ENCODE results near the gene BOD1L1.

BOD1L1 gene

DNA sequence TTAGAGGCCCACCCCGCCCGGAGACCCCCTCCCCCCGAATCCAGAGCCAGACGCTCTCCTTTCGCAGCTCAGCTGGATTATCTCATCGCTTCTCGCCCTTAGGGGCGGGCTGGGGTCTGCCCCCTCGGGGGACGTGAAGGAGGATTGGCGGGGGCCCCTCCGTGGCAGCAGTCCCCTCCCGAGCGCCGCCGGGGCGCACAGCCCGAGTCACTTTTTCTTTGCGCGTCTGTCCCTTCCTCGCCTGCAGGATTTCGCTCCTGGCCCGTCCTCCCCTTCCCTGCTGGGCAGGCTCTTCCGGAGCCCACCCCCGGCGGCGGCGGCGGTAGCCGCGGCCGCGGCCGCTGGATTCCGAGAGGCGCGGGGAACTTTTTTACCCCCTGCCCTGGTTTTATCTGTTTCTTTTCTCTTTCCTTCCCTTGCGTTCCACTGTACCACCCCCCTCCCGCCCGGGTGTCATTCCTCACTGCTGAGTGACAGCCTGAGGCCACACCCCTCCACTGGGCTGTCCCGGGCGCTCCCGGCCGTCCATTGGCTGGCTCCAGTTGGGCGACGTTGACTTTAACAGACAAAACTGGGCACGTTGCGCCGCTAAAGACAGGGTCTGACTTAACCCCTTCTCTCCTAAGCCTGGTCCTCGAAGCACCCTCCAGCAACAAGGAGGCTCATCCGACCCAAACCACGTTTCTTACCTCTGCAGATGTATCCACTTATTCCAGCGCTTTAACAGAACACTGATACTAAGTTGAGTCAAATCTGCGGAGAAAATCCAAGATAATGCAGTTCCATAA lies 82.7 kb downstream of the BOD1L1 start:
- peak overlapping the region; percentile 75 for H3K27ac Mint-ChIP-seq
- peaks cover 7% of the 10 kb centered on the region for H3K36me3 Mint-ChIP-seq (ENCODE audit: low read depth)
- intact Hi-C loops (cut with micrococcal nuclease): loop anchor here (2.0 kb wide), 1 partner anchor 60 kb away; the partner anchor contains the start of gene RAB28
- H3K4me1 Mint-ChIP-seq (ENCODE audit: low read depth): peaks cover 74% of the 10 kb centered on the region
- H3K27me3 Mint-ChIP-seq: peaks cover 93% of the 10 kb centered on the region
- peak overlapping the region; percentile 96 for H3K4me3 Mint-ChIP-seq
- H3K9me3 Mint-ChIP-seq: no peaks in the 10 kb centered on the region

GRCh38 chr4:13543839-13544605 lies 83.5 kb downstream of the BOD1L1 start, which contains the start of gene NKX3-2:
Gene NKX3-2 (minus strand): TSS chr4:13544508. CDS start chr4:13544414, 94 bp downstream.
- H3K27me3 Mint-ChIP-seq: peaks cover 92% of the 10 kb centered on the region
- peak within 1 kb of the TSS; percentile 75 for H3K27ac Mint-ChIP-seq
- intact Hi-C loops (cut with micrococcal nuclease): loop anchor here (2.0 kb wide), 1 partner anchor 59 kb away; the partner anchor contains the start of gene RAB28
- peak within 1 kb of the TSS; percentile 96 for H3K4me3 Mint-ChIP-seq
- H3K36me3 Mint-ChIP-seq (ENCODE audit: low read depth): peaks cover 7% of the 10 kb centered on the region
- H3K4me1 Mint-ChIP-seq (ENCODE audit: low read depth): peaks cover 73% of the 10 kb centered on the region
- no peaks in the 10 kb centered on the region for H3K9me3 Mint-ChIP-seq

- intact Hi-C loops (cut with micrococcal nuclease): no loop called here
- H3K9me3 Mint-ChIP-seq: no peaks in the 10 kb centered on the region
- peak overlapping the region; percentile 96 for H3K4me3 Mint-ChIP-seq
- H3K36me3 Mint-ChIP-seq (ENCODE audit: low read depth): peaks cover 7% of the 10 kb centered on the region
- H3K27me3 Mint-ChIP-seq: peaks cover 93% of the 10 kb centered on the region
- peaks cover 76% of the 10 kb centered on the region for H3K4me1 Mint-ChIP-seq (ENCODE audit: low read depth)
- H3K27ac Mint-ChIP-seq: no peak overlapping the region
These were observed 84.3 kb downstream of the BOD1L1 start for GRCh38 chr4:13543032-13543838.

- Mint-ChIP-seq H3K4me3 (no peak overlapping the region), H3K9me3 (no peaks in the 10 kb centered on the region), H3K4me1 (ENCODE audit: low read depth) (peaks cover 75% of the 10 kb centered on the region), H3K27ac (no peak overlapping the region), H3K27me3 (peaks cover 94% of the 10 kb centered on the region), H3K36me3 (ENCODE audit: low read depth) (peaks cover 7% of the 10 kb centered on the region)
- intact Hi-C loops (cut with micrococcal nuclease): no loop called here
These were observed 84.9 kb downstream of the BOD1L1 start for GRCh38 chr4:13542577-13543031.

DNA sequence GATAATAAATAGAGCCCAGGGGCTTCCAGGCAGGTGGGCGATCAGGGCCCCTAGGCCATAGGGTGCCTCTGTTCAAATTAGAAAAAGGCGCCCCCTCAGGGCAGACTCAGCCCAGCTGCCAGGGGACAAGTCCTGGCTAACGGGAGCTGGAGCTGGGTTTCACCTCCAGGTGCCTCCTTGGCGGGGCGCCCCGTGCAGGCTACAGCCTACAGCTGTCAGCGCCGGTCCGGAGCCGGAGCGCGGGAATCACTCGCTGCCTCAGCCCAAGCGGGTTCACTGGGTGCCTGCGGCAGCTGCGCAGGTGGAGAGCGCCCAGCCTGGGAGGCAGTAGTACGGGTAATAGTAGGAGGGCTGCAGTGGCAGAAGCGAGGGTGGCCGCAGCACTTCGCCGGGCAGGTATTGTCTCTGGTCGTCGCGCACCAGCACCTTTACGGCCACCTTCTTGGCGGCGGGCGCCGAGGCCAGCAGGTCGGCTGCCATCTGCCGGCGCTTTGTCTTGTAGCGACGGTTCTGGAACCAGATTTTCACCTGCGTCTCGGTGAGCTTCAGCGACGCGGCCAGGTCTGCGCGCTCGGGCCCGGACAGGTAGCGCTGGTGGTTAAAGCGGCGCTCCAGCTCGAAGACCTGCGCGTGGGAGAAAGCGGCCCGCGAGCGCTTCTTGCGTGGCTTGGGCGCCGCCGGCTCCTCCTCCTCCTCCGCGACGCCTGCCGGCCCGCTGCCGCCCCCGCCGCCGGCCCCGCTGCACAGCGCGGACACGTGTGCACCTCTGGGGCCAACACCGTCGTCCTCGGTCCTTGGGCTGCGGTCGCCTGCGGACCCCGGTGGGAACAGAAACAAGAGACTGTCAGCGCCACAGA lies 85.6 kb downstream of the BOD1L1 start:
- no peaks in the 10 kb centered on the region for H3K9me3 Mint-ChIP-seq
- no peak overlapping the region for H3K27ac Mint-ChIP-seq
- H3K27me3 Mint-ChIP-seq: peaks cover 95% of the 10 kb centered on the region
- H3K36me3 Mint-ChIP-seq (ENCODE audit: low read depth): peaks cover 7% of the 10 kb centered on the region
- intact Hi-C loops (cut with micrococcal nuclease): no loop called here
- peak overlapping the region; percentile 53 for H3K4me3 Mint-ChIP-seq
- peaks cover 69% of the 10 kb centered on the region for H3K4me1 Mint-ChIP-seq (ENCODE audit: low read depth)

DNA sequence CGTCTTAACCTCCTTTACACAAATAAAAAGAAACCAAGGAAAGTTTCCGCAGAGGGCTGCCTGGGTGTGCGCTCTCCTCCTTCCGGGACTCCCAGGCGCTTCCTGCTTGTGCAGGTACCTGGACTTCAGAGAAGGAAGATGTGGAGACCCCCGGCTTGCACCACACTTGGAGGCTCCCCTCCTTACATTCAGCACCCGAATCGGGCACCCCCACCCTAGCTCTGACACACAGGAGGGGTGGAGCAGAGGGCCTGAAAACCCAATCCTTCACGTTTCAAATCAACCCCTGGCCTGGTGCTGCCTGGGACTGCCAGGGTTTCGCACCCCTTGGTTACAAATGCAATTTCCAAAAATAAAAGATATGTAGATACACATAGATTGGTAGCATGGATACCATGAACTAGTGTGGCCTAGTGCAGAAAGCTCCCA lies 86.3 kb downstream of the BOD1L1 start:
- Mint-ChIP-seq H3K27ac (no peak overlapping the region), H3K27me3 (peaks cover 95% of the 10 kb centered on the region), H3K4me3 (no peak overlapping the region), H3K4me1 (ENCODE audit: low read depth) (peaks cover 61% of the 10 kb centered on the region), H3K9me3 (no peaks in the 10 kb centered on the region), H3K36me3 (ENCODE audit: low read depth) (peaks cover 7% of the 10 kb centered on the region)
- intact Hi-C loops (cut with micrococcal nuclease): no loop called here

GRCh38 chr4:13540446-13541175 lies 86.9 kb downstream of the BOD1L1 start:
- no peak overlapping the region for H3K27ac Mint-ChIP-seq
- intact Hi-C loops (cut with micrococcal nuclease): no loop called here

GRCh38 chr4:13539619-13540445 lies 87.7 kb downstream of the BOD1L1 start:
- Mint-ChIP-seq H3K9me3 (no peaks in the 10 kb centered on the region), H3K27me3 (peaks cover 98% of the 10 kb centered on the region), H3K4me3 (no peak overlapping the region), H3K4me1 (ENCODE audit: low read depth) (peaks cover 60% of the 10 kb centered on the region), H3K27ac (no peak overlapping the region), H3K36me3 (ENCODE audit: low read depth) (peaks cover 3% of the 10 kb centered on the region)
- intact Hi-C loops (cut with micrococcal nuclease): no loop called here

More at GRCh38 chr4:13540446-13541175, 86.9 kb downstream of the BOD1L1 start:
- Mint-ChIP-seq H3K36me3 (ENCODE audit: low read depth) (peaks cover 7% of the 10 kb centered on the region), H3K27me3 (peaks cover 98% of the 10 kb centered on the region), H3K9me3 (no peaks in the 10 kb centered on the region), H3K4me3 (no peak overlapping the region), H3K4me1 (ENCODE audit: low read depth) (peaks cover 65% of the 10 kb centered on the region)

GRCh38 chr4:13539047-13539618 lies 88.4 kb downstream of the BOD1L1 start:
- Mint-ChIP-seq H3K9me3 (no peaks in the 10 kb centered on the region), H3K27ac (no peak overlapping the region), H3K36me3 (ENCODE audit: low read depth) (no peaks in the 10 kb centered on the region), H3K4me3 (no peak overlapping the region), H3K27me3 (peaks cover 99% of the 10 kb centered on the region), H3K4me1 (ENCODE audit: low read depth) (peaks cover 60% of the 10 kb centered on the region)
- intact Hi-C loops (cut with micrococcal nuclease): no loop called here

DNA sequence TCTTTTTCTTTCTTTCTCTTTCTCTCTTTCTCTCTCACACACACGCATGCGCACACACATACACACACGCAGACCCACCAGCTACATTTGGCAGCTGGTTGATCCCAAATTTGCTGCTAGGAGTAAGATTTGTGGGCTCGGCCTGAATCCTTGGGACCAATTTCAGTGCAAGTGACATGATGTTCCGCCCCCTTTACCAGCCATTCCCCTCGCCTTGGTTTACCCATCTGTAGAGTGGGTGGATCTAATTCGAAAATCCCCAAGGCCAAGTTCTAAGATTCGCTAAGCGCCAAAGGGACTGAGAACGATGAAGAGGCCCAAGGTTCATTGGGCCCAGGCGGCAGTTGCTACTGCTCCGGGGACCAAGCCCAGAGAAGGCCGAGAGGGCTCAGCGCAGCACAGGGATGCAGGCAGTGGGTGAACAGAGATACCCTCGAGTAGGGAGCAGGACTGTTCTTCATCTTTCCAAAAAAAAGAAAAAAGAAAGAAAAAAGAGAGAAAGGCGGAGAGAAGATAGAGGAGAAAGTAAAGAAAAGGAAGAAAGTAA lies 89.0 kb downstream of the BOD1L1 start:
- Mint-ChIP-seq H3K4me1 (ENCODE audit: low read depth) (peaks cover 57% of the 10 kb centered on the region), H3K9me3 (no peaks in the 10 kb centered on the region), H3K27me3 (peaks cover 99% of the 10 kb centered on the region), H3K27ac (no peak overlapping the region), H3K36me3 (ENCODE audit: low read depth) (no peaks in the 10 kb centered on the region), H3K4me3 (no peak overlapping the region)
- intact Hi-C loops (cut with micrococcal nuclease): no loop called here

- Mint-ChIP-seq H3K27me3 (peaks cover 99% of the 10 kb centered on the region), H3K4me3 (no peak overlapping the region), H3K27ac (no peak overlapping the region), H3K9me3 (no peaks in the 10 kb centered on the region), H3K4me1 (ENCODE audit: low read depth) (peaks cover 52% of the 10 kb centered on the region), H3K36me3 (ENCODE audit: low read depth) (no peaks in the 10 kb centered on the region)
- intact Hi-C loops (cut with micrococcal nuclease): no loop called here
These were observed 89.7 kb downstream of the BOD1L1 start for GRCh38 chr4:13537832-13538177.
